Aorta (tissue), 5 donors: ENCODE data around the gene ANKH. TPM values are rescaled to one million over a fixed set of nuclear protein-coding genes. Genes with fewer than 3 reads are reported as not detected.

Experiments
- ATAC-seq: fragments of 200-7000 bp; cut with Tn5 transposase; one replicate; pipeline ENCODE4 v1.9.1; 2022; ENCODE audit warnings: moderate library complexity; ENCODE audit not compliant: low FRiP score
- DNase-seq, 2 donors: peaks; one replicate each; pipeline ENCODE4 v3.0.0-alpha.2; 2020
- H3K27ac ChIP-seq, 2 donors: one replicate each; pipeline ENCODE4 v1.5.1; 2013; ENCODE audit warnings: low read length in 2 of 2, mild to moderate bottlenecking in 2 of 2, moderate library complexity in 2 of 2, control low read depth in 1 of 2, inconsistent platforms in 1 of 2, low read depth in 1 of 2
- H3K27me3 ChIP-seq, 2 donors: one replicate each; pipeline ENCODE4 v1.6.1; 2013; ENCODE audit warnings: control low read depth in 1 of 2, low read length in 1 of 2, mild to moderate bottlenecking in 1 of 2, moderate library complexity in 1 of 2; ENCODE audit not compliant: insufficient read depth in 2 of 2, control insufficient read depth in 1 of 2
- H3K36me3 ChIP-seq, 2 donors: one replicate each; pipeline ENCODE4 v1.6.1; 2013; ENCODE audit warnings: control low read depth in 1 of 2, low read length in 1 of 2, mild to moderate bottlenecking in 1 of 2; ENCODE audit not compliant: insufficient read depth in 2 of 2, control insufficient read depth in 1 of 2
- H3K4me1 ChIP-seq, 2 donors: one replicate each; pipeline ENCODE4 v1.6.1; 2013; ENCODE audit warnings: low read length in 2 of 2, control low read depth in 1 of 2, mild to moderate bottlenecking in 1 of 2, moderate library complexity in 1 of 2; ENCODE audit not compliant: insufficient read depth in 2 of 2, control insufficient read depth in 1 of 2
- H3K4me3 ChIP-seq, 2 donors: one replicate each; pipeline ENCODE4 v1.5.1; 2013; ENCODE audit warnings: low read length in 2 of 2, control low read depth in 1 of 2, mild to moderate bottlenecking in 1 of 2
- H3K9me3 ChIP-seq: one replicate; pipeline ENCODE4 v1.6.1; 2013; ENCODE audit warnings: mild to moderate bottlenecking, low read length; ENCODE audit not compliant: control insufficient read depth
- WGBS, 2 donors: extraction: QIAGEN DNeasy Blood & Tissue Kit; methylation state at CpG; one replicate each; pipeline ENCODE4 v1.1.7; 2013; 5-methylcytosine and 5-hydroxymethylcytosine counted together
- intact Hi-C, 2 donors: fragments of 100-400 bp; cut with DNase I; formaldehyde crosslinking; loops; one replicate each; pipeline versions ENCODE4 v1.14.2 to v1.15.0; 2022
- polyA plus RNA-seq, 2 donors: library from polyadenylated mRNA; stranded (reverse); fragments of 200-250 nt; gene quantifications; one replicate each; pipeline ENCODE4 v1.2.3, GENCODE V29; 2013
- total RNA-seq, 2 donors: library from RNA; stranded (reverse); fragmentation: NEBNext Ultra II Directional; extraction: Animal tissue kit (Norgen Biotek cat#: 25700); gene quantifications; one replicate each; pipeline ENCODE4 v1.2.1, GENCODE V29; 2021
- donor health status: healthy with polysubstance abuse.
- donor health status: Bipolar disorder and iron deficiency.
- donor health status: DM: no; HTN: no; CAD: no.
- donor health status: DM: no; HTN: no; CAD: no.
- donor health status: DM: yes; HTN: yes; CAD: no.

ANKH gene
- total and polyA plus RNA-seq, 4 donors = 63.7 to 257 (median 167) TPM

DNA sequence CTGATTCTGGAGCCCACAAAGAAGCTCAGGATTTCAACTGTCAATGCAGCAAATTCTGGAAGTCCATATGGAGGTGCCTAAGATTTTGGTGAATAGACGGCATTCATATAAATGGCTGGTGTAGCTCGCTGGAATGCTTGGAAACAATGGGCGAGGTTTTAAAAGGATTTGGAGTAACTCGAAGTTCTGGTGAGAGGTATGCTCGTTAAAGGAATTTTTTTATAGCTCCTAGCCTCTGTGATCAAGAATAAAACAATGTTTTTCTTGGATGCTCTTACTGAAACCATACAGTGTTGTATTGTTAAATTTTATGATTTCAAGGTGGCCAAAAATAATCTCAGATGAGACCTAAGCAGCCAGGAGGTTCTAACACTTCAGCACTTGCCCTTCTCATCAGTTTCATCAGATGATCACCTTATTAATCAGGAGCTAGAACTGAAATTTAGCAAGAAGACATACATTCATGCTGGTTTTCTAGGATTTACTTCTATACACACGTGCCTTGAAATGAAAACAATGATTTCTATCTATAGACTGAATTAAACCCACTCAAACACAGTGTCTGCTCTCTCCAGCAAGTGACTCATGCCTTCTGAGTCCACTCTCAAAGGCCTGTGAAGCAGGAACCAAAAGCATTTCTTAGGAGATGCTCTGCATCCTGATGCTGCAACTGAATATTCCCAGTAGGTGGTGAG, 127.8 kb downstream of the ANKH start:
- no peaks in the 10 kb centered on the region for H3K36me3 ChIP-seq
- H3K9me3 ChIP-seq = no peaks in the 10 kb centered on the region
- intact Hi-C loops = no loop called here
- H3K4me3 ChIP-seq = no peak overlapping the region
- WGBS, 2 donors = 7 to 13% methylated on average over 6 of the region's 6 CpGs
- ATAC-seq (no peak), DNase-seq (no peak)
- peaks cover 0 to 5% of the 10 kb centered on the region in 2 donors for H3K4me1 ChIP-seq
- H3K27me3 ChIP-seq = no peaks in the 10 kb centered on the region
- peak overlapping the region; percentile 53 to 63 for H3K27ac ChIP-seq

DNA sequence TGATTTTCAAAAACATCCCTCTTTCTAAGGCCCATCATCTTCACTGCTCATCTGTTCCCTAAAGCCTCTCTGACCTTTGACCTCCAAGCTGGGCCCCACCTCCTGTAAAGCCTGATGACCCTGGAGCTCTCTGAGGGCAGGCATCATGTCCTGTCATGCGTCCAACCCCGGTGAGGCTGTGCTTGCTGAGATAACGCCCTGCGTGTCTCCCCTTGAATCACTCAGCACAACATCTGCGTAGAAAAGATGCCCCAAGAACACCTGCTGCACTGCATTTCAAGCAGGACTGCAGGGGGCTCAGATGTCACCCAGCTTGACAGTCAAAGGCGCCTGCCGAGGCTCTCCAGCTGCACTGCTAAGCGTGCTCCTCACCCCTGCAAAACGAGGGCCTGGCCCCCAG, 129.1 kb downstream of the ANKH start:
- intact Hi-C loops = no loop called here
- H3K4me1 ChIP-seq = peaks cover 0 to 2% of the 10 kb centered on the region in 2 donors

DNA sequence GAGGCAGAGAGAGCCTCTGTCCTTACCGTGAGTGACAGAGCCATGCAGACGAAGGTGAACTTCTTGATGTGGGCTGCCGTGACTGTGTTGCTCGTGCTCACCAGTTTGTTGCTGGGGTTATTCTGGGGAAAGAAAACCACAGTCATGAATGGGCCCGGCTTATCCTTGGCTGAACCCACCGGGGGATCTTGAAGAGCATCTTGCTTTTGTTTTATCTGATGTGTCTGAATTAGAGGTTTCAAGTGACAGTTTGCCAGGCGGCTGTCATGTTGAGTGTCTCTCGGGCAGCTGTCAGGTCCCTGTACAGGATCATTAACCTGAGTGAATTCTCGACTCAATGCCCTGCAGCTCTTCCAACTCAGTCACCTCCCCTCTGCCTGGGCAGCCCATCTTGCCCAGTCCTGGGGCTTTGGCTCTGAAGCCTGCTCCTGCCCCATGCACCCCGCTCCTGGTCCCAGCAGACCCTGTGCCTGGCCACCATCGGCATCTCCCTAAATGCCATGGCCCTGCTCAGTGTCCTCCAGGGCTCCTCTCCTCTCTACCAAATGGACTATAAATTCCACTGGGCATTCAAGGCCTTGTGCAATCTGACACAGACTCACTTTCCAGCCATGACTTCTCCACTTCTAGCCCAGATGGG, 129.7 kb downstream of the ANKH start:
- DNase-seq (no peak), ATAC-seq (no peak)
- intact Hi-C loops = no loop called here

More for the DNA sequence above, 129.1 kb downstream of the ANKH start:
- Histone ChIP-seq H3K27me3 (no peaks in the 10 kb centered on the region), H3K4me3 (no peak overlapping the region), H3K9me3 (no peaks in the 10 kb centered on the region), H3K27ac (peak overlapping the region in 1 of 2 donors; percentile 5), H3K36me3 (no peaks in the 10 kb centered on the region)
- ATAC-seq (no peak), DNase-seq (no peak)
- 90 to 92% methylated on average over 9 of the region's 9 CpGs for WGBS, 2 donors

DNA sequence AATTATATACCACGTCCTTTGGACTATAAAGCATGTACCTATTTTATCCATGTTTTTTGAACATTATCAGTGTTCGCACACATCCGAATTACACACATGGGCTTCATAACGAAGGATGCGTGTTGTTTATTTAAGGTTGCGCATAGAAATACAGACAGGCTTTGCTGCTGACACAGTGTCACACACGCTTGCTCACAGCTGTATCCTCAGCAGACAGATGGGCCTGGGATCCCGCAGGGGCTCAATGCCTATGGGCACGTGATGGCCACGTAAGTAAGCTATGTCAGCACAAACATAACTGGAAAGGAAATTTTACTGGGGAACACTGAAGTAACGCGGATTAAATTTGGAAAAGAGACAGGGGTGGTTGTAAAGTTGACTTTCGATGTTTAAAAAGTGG, 130.4 kb downstream of the ANKH start:
- Histone ChIP-seq H3K27ac (no peak overlapping the region), H3K9me3 (no peaks in the 10 kb centered on the region), H3K36me3 (no peaks in the 10 kb centered on the region), H3K27me3 (no peaks in the 10 kb centered on the region), H3K4me3 (no peak overlapping the region), H3K4me1 (peaks cover 0 to 2% of the 10 kb centered on the region in 2 donors)
- DNase-seq (no peak), ATAC-seq (no peak)
- intact Hi-C loops = no loop called here
- 96% methylated on average over 13 of the region's 13 CpGs for WGBS, 2 donors

More for the DNA sequence above, 129.7 kb downstream of the ANKH start:
- H3K27ac ChIP-seq = no peak overlapping the region
- WGBS, 2 donors = 93 to 95% methylated on average over 11 of the region's 11 CpGs
- H3K4me3 ChIP-seq = no peak overlapping the region
- no peaks in the 10 kb centered on the region for H3K9me3 ChIP-seq
- H3K4me1 ChIP-seq = peaks cover 0 to 2% of the 10 kb centered on the region in 2 donors
- no peaks in the 10 kb centered on the region for H3K36me3 ChIP-seq
- no peaks in the 10 kb centered on the region for H3K27me3 ChIP-seq

DNA sequence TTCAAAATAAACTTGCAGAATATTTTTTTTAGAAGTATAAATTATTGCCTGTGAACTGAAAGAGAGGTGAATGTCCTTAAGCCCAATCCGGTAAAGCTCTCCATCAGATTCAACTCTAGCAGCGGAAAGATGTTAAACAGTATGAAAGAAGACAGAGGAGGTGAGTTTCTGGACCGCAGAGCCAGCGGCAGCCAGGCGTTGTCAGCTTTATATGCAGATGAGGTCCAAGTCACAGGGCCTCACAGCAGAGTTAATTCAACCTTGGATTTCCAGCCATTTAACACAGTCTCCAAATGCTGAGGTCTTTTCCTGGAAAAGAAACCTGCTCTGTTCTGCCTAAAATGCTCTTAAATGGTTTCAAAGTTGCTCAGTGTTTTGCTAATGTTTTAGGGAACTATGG, 131.6 kb downstream of the ANKH start:
- Histone ChIP-seq H3K9me3 (no peaks in the 10 kb centered on the region), H3K4me3 (no peak overlapping the region), H3K27me3 (no peaks in the 10 kb centered on the region), H3K36me3 (no peaks in the 10 kb centered on the region), H3K4me1 (peaks cover 2% of the 10 kb centered on the region in 2 donors), H3K27ac (no peak overlapping the region)
- 76 to 77% methylated on average over 5 of the region's 5 CpGs for WGBS, 2 donors
- intact Hi-C loops = no loop called here
- DNase-seq (no peak), ATAC-seq (no peak)

DNA sequence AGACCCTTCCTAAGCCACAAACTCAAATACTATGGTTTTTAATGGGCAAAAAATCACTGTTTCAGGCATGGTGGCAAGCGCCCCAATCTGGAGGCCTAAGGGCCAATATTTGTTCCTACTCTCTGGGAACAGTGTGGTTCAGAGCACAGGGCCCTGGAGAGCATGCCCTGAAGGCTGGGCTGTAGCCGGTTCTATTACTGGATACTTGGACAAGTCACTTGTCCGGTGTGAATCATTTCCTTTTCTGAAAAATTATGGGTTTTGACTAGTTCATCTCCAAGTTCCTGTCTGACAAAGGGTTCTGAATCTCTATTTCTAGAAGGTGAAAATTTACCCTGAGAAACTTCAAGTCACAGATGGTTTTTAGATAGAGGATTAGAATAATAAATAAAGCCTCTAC, 132.0 kb downstream of the ANKH start:
- Histone ChIP-seq H3K4me1 (peaks cover 2% of the 10 kb centered on the region in 2 donors), H3K4me3 (no peak overlapping the region), H3K36me3 (no peaks in the 10 kb centered on the region), H3K9me3 (no peaks in the 10 kb centered on the region), H3K27me3 (no peaks in the 10 kb centered on the region), H3K27ac (no peak overlapping the region)
- intact Hi-C loops = no loop called here
- ATAC-seq = peak; percentile 36
- peak in 1 of 2 donors; percentile 70 for DNase-seq
- 21 to 23% methylated on average over 3 of the region's 3 CpGs for WGBS, 2 donors

DNA sequence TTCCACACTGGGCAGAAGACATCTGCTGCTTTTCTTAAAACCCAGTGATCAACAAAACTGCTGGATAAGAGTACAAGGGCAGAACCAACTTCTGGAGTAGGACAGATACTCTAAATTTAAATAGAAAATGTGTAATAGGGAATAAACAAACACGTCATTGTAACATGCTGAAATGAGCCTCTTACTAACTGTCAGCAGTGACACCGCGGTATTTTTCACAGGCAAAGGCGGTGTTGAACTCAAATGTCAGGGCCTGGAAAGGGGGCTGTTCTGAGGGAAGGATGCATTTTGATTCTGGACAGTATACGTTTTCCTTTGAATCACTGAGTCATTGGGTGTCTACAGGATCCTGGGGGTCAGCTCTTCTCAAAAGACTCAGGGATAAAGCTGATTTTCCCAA, 133.5 kb downstream of the ANKH start:
- intact Hi-C loops = no loop called here
- Histone ChIP-seq H3K4me3 (no peak overlapping the region), H3K4me1 (peaks cover 0 to 2% of the 10 kb centered on the region in 2 donors), H3K27ac (no peak overlapping the region), H3K9me3 (no peaks in the 10 kb centered on the region), H3K27me3 (no peaks in the 10 kb centered on the region), H3K36me3 (peaks cover 0 to 2% of the 10 kb centered on the region in 2 donors)
- DNase-seq (no peak), ATAC-seq (no peak)
- WGBS, 2 donors = 93 to 94% methylated on average over 5 of the region's 5 CpGs

DNA sequence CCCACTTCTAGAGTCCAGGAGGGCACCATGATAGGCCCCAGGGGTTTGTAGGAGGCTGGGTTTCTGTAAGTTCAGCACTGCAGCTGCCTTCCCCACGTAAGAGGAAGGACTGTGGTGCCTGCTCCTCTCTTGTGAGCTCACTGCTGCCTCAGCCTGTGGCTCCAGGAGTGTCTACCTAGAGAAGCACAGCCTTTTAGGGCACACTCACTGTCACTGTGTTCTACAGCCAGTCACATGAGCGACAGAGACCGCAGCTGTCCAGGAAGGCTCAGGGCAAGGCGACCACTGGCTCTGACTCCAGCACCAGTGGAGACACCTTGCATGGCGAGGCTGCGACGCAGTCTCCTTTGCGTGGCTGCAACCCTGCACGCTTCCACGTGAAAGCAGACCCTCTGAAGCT, 134.3 kb downstream of the ANKH start:
- ATAC-seq (no peak), DNase-seq (no peak)
- intact Hi-C loops = no loop called here
- WGBS, 2 donors = 96 to 98% methylated on average over 10 of the region's 10 CpGs
- H3K4me3 ChIP-seq = no peak overlapping the region
- H3K27me3 ChIP-seq = no peaks in the 10 kb centered on the region
- H3K4me1 ChIP-seq = peaks cover 0 to 2% of the 10 kb centered on the region in 2 donors
- H3K27ac ChIP-seq = no peak overlapping the region
- H3K36me3 ChIP-seq = peaks cover 0 to 2% of the 10 kb centered on the region in 2 donors
- no peaks in the 10 kb centered on the region for H3K9me3 ChIP-seq

DNA sequence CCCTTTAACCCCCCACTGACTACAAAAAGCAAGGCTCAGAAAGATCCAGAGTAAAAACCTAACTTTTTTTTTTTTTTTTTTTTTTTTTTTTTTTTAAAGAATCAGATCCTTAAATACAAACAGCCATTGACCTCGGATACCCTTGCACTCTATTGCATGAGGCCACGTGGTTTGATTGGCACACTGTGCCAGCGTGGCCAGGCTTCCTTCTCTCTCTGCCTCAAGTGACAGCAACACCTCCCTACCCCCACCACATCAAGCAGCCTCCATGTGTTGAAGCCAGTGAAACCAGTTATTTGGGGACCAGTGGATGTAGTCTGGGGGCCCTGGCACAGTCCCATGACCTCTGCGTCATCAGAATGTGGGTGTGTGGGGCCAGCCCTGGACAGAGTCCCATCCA, 135.6 kb downstream of the ANKH start:
- ATAC-seq (no peak), DNase-seq (peak in 1 of 2 donors; percentile 70)
- H3K4me1 ChIP-seq = peaks cover 0 to 2% of the 10 kb centered on the region in 2 donors
- 49 to 54% methylated on average over 4 of the region's 4 CpGs for WGBS, 2 donors
- H3K36me3 ChIP-seq = peaks cover 0 to 2% of the 10 kb centered on the region in 2 donors
- no peaks in the 10 kb centered on the region for H3K27me3 ChIP-seq
- H3K27ac ChIP-seq = no peak overlapping the region
- no peaks in the 10 kb centered on the region for H3K9me3 ChIP-seq
- no peak overlapping the region for H3K4me3 ChIP-seq
- intact Hi-C loops = no loop called here
